ENCODE data around the gene C1orf105.

C1orf105 gene

GRCh38 chr1:172397221-172397620 is 23.3 kb upstream of the C1orf105 start:
- no peak for DNase-seq

DNA sequence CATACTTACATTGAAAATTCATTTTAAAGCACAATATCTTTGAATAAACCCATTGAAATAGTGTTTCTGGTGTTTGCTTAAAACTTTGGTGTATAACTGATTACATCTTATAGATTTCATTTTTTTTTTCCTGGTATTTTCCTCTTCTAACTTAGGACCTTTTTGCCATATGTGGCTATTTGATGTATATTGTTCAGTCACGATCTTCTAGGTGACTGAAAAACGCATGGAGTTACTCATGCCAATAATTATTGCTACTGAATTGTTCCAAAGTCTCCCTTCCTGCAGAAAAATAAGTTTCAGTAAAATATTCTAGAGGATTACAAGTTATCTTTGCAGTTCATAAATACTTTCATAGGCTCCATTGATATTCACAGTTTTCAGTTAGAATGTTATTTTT is 22.9 kb upstream of the C1orf105 start:
- no peak for DNase-seq

DNA sequence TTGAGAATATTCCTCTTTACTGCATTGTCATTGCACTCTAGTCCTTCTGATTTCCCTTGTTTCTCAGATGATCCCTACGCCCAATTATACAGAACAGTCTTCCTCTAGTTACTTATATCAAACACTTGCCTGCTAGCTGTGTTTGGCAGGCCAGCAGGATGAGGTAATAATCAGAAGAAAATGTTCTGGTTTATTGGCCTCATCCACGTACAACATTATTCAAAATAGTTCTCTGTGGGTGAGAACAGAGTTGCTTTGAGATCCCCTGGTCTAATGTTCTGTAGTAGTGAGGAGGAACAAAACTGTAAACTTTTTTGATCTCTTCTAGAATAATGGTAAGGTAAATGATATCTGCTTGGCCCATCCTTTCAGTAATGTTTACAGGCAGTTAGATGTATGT is 22.3 kb upstream of the C1orf105 start:
- DNase-seq = no peak

DNA sequence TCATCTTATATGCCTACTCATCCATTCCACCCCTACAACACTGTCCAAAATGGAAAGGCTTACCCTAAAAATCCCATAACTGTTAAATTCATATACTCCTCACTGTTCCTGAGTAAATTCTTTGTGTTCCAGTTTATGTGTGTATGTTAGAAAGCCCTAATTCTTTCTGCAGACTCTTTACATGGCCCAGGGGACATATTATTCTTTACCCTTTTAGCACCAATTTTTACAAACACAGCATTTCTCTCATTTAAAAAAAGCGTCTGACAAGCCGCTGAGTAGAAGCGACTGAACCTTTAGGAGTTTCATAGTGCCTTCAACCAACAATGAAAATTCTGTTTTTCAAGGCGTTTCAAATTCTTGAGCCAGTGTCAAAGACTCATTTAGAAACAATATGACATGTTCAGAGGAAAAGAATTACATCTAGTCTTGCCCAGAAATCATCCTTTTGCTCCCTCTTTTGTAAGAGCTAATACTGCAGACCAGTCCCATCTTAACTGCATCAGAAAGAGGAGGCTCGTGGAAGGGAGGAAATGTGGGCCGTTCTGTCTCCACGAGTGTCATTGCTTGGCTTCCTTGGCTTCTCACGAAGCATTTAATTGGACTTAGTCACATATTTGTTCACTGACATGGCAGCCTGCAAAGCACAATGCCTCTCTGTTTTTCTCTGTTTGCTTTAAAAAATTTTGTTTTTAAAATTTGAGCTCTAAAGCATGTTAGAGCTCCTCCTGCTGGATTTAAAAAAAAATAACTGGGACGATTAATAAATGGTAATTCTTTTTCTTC is 21.3 kb upstream of the C1orf105 start:
- peak; percentile 98 for DNase-seq

DNA sequence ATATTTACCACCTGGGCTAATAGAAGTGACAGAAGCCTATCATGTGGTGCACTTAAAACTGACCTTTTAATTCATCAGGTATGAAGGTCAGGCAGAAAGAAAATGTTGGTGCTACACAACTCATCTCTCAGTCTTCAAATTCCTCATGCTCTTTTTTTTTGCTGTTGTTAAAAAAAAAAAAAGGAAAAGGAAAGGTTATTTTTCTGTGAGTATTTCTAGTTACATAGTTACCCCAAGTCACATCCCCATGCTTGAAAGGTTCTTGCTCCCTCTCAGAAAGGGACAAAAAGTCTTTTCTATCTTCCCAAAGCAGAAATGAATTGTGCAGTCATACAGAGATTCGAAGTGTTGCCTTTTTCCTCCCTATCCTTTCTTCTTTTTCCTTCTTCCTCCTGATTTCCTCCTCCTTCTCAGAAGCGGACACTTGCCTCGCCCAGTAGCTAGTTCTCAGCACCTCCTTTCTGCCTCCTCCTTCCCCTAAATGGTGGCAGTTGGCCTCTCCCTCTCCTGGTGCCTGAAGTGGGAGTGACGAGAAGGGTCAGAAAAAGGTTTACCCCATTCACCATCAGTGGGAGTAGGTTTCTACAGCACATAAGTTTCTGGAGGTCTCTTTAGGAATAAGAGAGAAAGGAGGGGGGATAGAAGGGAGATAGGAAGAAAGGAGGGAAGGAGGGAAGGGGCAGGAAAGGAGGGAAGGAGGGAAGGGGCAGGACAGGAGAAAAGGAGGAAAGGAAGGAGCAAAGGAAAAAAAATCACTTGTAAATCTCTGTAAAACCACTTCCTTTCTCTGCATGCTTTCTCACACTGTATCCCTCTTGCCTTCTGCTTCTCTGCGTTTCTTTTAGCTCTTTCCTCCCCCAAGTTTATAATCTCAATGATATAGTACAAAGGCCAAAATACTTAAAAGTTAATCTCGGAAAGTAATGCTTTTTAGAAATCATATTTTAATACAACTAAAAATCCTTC is 20.4 kb upstream of the C1orf105 start:
- no peak for DNase-seq

DNA sequence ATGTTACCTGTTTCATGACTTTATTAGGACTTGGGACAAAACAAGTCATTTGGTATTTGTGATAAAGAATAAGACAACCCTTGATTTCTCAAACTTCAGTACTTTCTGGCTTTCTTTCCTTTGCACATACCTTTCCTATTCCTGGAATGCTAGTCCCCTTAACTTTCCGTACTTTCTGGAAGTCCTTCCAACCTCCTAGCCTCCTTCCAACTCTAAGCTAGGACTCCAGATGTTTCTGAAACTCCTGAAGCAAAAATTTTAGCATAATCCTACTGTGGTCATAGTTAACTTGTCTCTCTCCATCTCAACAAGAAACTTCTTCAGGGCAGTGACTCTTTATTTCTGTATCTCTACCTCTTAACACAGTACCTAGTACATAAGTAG is 19.8 kb upstream of the C1orf105 start:
- DNase-seq = no peak

- DNase-seq = no peak
Observed at GRCh38 chr1:172401477-172401876, 19.0 kb upstream of the C1orf105 start.

- no peak for DNase-seq
Observed at GRCh38 chr1:172401892-172402291, 18.6 kb upstream of the C1orf105 start.

DNA sequence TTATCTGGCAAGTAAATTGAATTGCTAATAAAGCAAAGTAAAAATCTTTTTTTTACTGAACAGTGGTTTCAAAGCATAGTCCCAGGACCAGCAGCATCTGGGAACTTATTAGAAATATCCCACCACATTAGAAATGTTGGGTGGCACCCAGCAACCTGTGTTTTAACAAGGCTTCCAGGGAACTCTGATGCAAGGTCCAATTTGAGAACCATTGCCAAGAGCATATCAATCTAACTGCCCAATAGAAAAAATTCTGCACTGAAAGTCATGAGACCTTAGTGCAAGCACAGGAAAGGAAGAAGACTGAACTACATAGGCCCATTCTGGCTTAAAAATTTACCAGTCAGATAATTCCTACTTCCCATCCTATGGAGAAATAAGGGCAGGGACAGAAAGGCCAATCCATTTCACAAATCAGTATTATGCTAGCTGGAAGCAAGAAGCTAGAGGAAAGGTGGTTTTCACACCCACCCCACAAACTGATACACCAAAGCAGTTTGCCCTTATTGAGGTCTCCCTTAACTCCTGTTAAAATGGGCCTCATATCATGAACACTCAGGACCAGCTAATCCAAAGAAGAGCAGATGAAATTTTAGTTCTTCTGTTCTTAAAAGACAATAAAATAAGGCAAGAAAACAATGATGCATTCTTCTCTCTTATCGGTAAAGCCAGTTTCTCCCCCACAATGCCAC is 17.5 kb upstream of the C1orf105 start:
- DNase-seq = no peak

- peak; percentile 58 for DNase-seq
Observed at GRCh38 chr1:172404121-172404520, 16.4 kb upstream of the C1orf105 start.

GRCh38 chr1:172405912-172406311 is 14.6 kb upstream of the C1orf105 start:
- DNase-seq = no peak

- no peak for DNase-seq
Observed at GRCh38 chr1:172406968-172407367, 13.5 kb upstream of the C1orf105 start.

GRCh38 chr1:172408958-172409357 is 11.5 kb upstream of the C1orf105 start:
- DNase-seq = peak; percentile 47

GRCh38 chr1:172410027-172410426 is 10.5 kb upstream of the C1orf105 start:
- peak; percentile 52 for DNase-seq

- no peak for DNase-seq
Observed at GRCh38 chr1:172411791-172412338, 8.6 kb upstream of the C1orf105 start.

GRCh38 chr1:172414331-172414730 is 6.2 kb upstream of the C1orf105 start:
- peak; percentile 78 for DNase-seq

- no peak for DNase-seq
Observed at GRCh38 chr1:172416496-172417035, 3.9 kb upstream of the C1orf105 start.

GRCh38 chr1:172417557-172417956 is 2.9 kb upstream of the C1orf105 start:
- DNase-seq = no peak

DNA sequence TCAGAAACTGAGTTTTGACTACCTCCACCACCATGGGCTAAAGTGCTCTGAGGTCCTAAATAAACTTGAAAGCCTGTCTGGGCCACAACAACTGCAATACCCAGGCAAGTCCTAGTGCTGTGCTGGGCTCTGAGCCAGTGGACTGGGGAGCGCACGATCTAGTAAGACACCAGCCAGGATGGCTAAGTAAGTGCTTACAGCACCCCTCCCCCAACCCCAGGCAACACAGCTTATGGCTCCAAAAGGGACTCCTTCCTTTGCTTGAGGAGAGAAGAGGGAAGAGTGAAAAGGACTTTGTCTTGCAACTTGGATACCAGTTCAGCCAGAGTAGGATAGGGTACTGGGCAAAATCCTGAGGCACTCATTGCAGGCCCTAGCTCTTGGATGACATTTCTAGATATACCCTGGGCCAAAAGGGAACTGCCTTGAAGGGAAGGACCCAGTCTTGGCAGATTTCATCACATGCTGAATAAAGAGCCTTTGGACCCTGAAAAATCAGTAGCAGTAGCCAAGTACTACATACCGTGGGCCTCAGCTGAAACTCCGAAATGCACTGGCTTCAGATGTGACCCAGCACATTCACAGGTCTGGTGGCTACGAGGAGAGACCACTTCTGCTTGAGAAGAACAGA is 1.6 kb downstream of the C1orf105 start:
- no peak for DNase-seq

GRCh38 chr1:172423336-172423735 is 2.9 kb downstream of the C1orf105 start:
- no peak for DNase-seq

DNA sequence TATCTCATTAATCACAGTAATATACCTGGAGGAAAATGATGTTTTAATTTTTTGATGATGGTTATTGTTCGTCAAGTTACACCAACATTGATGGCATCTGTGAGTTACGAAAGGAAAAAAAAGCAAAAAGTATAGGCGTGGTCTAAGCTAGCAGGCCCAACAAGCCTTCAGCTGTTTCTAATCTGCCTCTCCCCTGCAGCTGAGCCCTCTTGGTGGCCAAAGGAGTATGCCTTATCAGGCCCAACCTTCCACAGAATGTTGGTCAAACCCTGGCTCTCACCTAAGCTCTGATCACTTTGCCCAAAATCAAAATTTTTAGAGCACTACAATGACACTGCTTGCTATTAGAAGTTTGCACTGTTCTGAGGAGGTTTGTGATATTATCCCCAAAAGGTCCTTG is 4.9 kb downstream of the C1orf105 start:
- DNase-seq = no peak

GRCh38 chr1:172427191-172427590 is 6.7 kb downstream of the C1orf105 start:
- no peak for DNase-seq

Measured in fibroblast of skin of scalp (primary cell).